ENCODE results near the gene ABCF1.

ABCF1 gene

GRCh38 chr6:30603961-30604360 lies 32.7 kb downstream of the ABCF1 start:
- no peak for DNase-seq

GRCh38 chr6:30610065-30610464 lies 38.8 kb downstream of the ABCF1 start:
- no peak for DNase-seq

GRCh38 chr6:30611150-30611855 lies 40.1 kb downstream of the ABCF1 start:
- DNase-seq, result no peak

GRCh38 chr6:30611856-30612194 lies 40.6 kb downstream of the ABCF1 start:
- DNase-seq, result no peak

GRCh38 chr6:30612213-30612612 lies 41.0 kb downstream of the ABCF1 start:
- DNase-seq, result peak; percentile 16

- no peak for DNase-seq
Observed at GRCh38 chr6:30612687-30613248, 41.5 kb downstream of the ABCF1 start.

GRCh38 chr6:30613251-30614043 lies 42.2 kb downstream of the ABCF1 start:
- no peak for DNase-seq

GRCh38 chr6:30614044-30614842 lies 43.0 kb downstream of the ABCF1 start:
- no peak for DNase-seq

GRCh38 chr6:30614843-30615218 lies 43.6 kb downstream of the ABCF1 start:
- DNase-seq, result peak; percentile 93

- peak; percentile 86 for DNase-seq
Observed at GRCh38 chr6:30615219-30615957, 44.1 kb downstream of the ABCF1 start.

GRCh38 chr6:30615958-30616810 lies 44.9 kb downstream of the ABCF1 start:
- DNase-seq, result peak; percentile 66

- DNase-seq, result peak; percentile 99
Observed at GRCh38 chr6:30616811-30617564, 45.7 kb downstream of the ABCF1 start, which contains the start of gene PPP1R10. TSS of gene PPP1R10 (minus strand) at chr6:30617243. CDS start at chr6:30609944, 7,299 bp downstream.

- DNase-seq, result peak; percentile 99
Observed at GRCh38 chr6:30617565-30618269, 46.5 kb downstream of the ABCF1 start, which contains the start of gene MRPS18B. TSS of gene MRPS18B (plus strand) at chr6:30617840. CDS start at chr6:30617866, 26 bp downstream.

- DNase-seq, result no peak
Observed at GRCh38 chr6:30618270-30618797, 47.1 kb downstream of the ABCF1 start.

- no peak for DNase-seq
Observed at GRCh38 chr6:30619561-30619960, 48.3 kb downstream of the ABCF1 start.

- no peak for DNase-seq
Observed at GRCh38 chr6:30625511-30625910, 54.3 kb downstream of the ABCF1 start.

- DNase-seq, result peak; percentile 78
Observed at GRCh38 chr6:30626484-30627366, 55.5 kb downstream of the ABCF1 start, which contains the start of gene ATAT1. TSS of gene ATAT1 (plus strand) at chr6:30626874.

GRCh38 chr6:30635834-30636233 lies 64.6 kb downstream of the ABCF1 start:
- DNase-seq, result no peak

Data from NCI-H510A treated with DMSO at 0.1 percent for 48 hours (cell line).